ENCODE measurements around the gene JMJD1C.
"Not testable (repeated sequence)": the region's sequence is repeated elsewhere in the genome, so short reads cannot be mapped to it uniquely, and the experiment has no call there.

The JMJD1C gene

GRCh38 chr10:63171255-63171855 lies 294.4 kb downstream of the JMJD1C start:
- no peak for DNase-seq (ENCODE audit: low read depth in 1 of 2, low spot score in 1 of 2)

DNA sequence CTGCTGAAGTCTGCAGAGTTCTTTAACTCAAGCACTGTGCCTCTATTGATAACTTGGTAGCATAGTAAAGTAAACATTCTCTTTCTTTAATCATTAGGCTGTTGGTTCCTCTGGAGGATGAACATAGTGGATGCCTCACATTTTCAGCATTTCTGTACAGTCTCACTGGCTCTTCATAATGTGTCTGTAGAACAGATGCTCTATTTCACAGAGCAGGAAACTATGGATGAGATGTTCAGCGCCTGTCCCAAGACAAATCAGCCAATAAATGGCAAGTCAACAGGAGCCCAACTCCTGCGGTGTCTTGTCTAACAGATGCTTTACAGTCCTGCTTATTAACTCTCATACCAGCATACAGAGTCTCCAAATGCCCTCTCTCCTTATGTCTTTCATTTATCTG lies 296.2 kb downstream of the JMJD1C start:
- DNase-seq (ENCODE audit: low read depth in 1 of 2, low spot score in 1 of 2), result no peak

- DNase-seq (ENCODE audit: low read depth in 1 of 2, low spot score in 1 of 2), result no peak
Observed at GRCh38 chr10:63168821-63169462, 296.8 kb downstream of the JMJD1C start.

GRCh38 chr10:63166742-63167258 lies 299.0 kb downstream of the JMJD1C start:
- peak in 1 of 2 donors; percentile 41 for DNase-seq (ENCODE audit: low read depth in 1 of 2, low spot score in 1 of 2)

GRCh38 chr10:63165249-63165648 lies 300.5 kb downstream of the JMJD1C start:
- no peak for DNase-seq (ENCODE audit: low read depth in 1 of 2, low spot score in 1 of 2)

- DNase-seq (ENCODE audit: low read depth in 1 of 2, low spot score in 1 of 2), result no peak
Observed at GRCh38 chr10:63164166-63164623, 301.6 kb downstream of the JMJD1C start.

DNA sequence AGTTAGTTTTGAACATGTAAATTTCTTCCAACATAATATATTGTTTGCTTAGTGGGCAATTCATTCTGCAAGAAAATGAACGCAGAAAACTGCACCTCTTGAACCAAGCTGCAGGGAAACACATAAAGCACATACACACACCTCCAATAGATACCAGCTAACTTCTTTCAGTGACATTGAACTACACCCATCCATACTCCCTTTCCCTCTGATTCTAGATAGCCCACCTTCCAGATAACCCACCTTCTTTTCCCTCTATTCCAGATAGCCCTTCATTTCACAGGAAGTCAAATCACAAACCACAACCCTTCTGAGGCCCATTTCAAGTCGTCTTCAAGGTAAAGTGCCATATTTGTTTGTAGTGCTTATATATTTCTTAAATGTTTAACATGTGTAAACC lies 304.2 kb downstream of the JMJD1C start:
- DNase-seq (ENCODE audit: low read depth in 1 of 2, low spot score in 1 of 2), result no peak

DNA sequence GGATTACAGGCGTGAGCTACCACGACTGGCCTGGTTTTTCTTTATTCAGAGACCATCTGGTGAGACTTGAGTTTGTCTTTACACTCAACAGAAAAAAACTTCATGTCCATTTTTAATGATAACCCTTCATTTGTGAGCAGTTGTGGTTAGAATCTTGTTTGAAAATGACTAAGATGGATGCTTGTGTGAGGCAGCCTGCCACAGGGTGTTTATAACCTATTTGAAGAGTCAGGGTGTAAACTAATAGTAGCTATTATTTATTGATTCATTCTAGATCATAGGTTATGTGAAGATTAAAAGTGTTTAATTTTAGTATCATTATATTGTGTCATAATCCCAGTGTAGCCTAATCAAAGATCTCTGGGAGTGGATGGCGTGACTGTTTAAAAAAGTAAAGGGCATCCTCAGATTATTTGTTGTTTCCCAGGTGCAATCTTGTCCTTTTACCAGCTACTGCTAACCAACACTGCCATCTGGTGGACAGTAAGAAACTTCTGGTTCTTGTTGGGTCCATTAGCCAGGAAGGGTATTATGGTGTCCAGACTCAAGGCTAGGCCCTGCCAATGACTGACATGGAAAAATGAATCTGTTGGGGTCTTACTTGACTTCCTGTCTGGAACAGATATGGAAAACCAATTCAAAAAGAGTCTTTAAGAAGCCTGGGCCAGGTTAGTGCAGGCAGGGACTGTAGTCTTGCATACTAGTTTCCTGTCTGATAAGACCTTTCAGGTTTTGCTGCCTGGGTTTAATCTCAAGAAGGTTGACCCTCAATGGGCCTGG lies 307.7 kb downstream of the JMJD1C start:
- peak in 1 of 2 donors; percentile 64 for DNase-seq (ENCODE audit: low read depth in 1 of 2, low spot score in 1 of 2)

DNA sequence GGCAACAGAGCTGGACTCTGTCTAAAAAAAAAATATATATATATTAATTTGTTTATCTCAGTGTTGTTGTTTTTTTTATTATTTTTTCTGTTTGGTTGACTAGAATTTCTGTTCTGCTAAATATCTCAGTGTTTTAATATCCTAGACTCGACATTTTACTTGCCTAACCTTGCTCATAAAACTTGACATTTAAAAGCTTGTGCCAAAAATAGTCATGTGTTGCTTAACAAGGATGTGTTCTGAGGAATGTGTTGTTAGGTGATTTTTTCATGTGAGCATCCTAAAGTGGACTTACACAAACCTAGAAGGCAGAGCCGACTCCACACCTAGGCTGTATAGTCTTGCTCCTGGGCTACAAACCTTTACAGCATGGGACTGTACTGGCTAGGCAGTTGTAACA lies 309.5 kb downstream of the JMJD1C start:
- no peak for DNase-seq (ENCODE audit: low read depth in 1 of 2, low spot score in 1 of 2)

GRCh38 chr10:63155388-63156020 lies 310.3 kb downstream of the JMJD1C start:
- DNase-seq (ENCODE audit: low read depth in 1 of 2, low spot score in 1 of 2), result no peak

- no peak for DNase-seq (ENCODE audit: low read depth in 1 of 2, low spot score in 1 of 2)
Observed at GRCh38 chr10:63154546-63155387, 311.0 kb downstream of the JMJD1C start.

GRCh38 chr10:63153868-63154545 lies 311.8 kb downstream of the JMJD1C start:
- not testable (repeated sequence) for DNase-seq (ENCODE audit: low read depth in 1 of 2, low spot score in 1 of 2)

DNA sequence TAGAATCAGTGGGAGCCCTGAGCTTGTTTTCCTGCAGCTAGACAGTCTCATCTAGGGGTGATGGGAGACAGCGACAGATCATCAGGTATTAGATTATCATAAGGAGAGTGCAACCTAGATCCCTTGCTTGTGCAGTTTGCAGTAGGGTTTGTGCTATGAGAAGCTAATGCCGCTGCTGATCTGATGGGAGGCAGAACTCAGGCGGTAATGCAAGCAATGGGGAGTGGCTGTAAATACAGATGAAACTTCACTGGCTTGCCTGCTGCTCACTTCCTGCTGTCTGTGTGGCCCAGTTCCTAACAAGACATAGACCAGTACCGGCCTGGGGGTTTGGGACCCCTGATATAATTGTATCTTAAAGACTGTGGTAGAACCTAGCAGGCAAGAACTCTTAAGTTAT lies 315.0 kb downstream of the JMJD1C start:
- no peak for DNase-seq (ENCODE audit: low read depth in 1 of 2, low spot score in 1 of 2)

DNA sequence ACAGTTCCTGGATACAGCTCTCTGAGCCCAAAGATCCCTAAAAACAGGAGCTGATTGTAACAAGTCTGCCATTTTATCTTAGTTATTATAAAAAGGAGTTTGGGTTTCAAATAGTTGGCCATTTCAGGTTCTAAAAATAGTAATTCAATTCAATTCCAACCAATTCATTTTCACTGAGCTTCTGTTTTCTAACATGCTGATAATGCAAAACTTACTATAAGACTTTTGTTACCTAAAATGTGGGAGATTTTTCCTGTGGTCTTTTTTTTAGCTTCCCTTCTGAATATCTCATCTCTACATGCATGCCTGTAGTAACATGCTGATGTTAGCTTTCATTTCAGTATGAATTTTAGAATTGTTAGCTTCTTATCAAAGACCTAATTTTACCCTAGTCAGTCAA lies 319.3 kb downstream of the JMJD1C start:
- DNase-seq (ENCODE audit: low read depth in 1 of 2, low spot score in 1 of 2), result no peak

- DNase-seq (ENCODE audit: low read depth in 1 of 2, low spot score in 1 of 2), result no peak
Observed at GRCh38 chr10:63145782-63146181, 320.0 kb downstream of the JMJD1C start.

DNA sequence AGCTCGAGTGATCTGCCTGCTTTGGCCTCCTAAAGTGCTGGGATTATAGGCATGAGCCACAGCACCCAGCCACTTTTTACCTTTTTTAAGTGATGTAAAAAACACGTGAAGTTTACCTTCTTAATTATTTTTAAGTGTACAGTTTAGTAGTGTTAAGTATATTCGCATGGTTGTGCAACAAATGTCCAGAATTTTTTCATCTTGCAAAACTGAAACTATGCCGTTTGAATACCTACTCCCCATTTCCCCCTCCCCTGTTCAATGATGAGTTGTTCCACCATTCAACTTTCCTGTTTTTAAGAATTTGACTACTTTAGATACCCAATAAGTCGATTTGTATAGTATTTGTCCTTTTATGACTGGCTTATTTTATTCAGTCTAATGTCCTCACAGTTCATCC lies 321.8 kb downstream of the JMJD1C start:
- DNase-seq (ENCODE audit: low read depth in 1 of 2, low spot score in 1 of 2), result no peak

GRCh38 chr10:63142136-63142535 lies 323.6 kb downstream of the JMJD1C start:
- no peak for DNase-seq (ENCODE audit: low read depth in 1 of 2, low spot score in 1 of 2)

DNA sequence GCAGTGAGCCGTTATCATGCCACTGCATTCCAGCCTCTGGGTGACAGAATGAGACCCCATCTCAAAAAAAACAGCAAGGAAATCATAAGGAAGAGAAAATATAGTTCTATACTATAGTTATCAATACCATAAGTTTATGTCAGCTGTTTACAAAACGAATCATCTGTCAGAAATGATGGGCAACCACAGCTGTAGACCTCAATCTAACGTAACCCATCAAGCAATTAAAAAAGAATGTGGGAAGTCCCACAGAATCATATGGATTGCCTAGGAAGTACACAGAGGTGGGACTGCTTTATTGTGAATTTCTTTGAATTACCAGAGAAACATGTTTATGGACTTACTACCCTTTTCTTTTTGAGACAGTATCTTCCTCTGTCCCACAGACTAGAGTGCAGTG lies 325.7 kb downstream of the JMJD1C start:
- no peak for DNase-seq (ENCODE audit: low read depth in 1 of 2, low spot score in 1 of 2)

DNA sequence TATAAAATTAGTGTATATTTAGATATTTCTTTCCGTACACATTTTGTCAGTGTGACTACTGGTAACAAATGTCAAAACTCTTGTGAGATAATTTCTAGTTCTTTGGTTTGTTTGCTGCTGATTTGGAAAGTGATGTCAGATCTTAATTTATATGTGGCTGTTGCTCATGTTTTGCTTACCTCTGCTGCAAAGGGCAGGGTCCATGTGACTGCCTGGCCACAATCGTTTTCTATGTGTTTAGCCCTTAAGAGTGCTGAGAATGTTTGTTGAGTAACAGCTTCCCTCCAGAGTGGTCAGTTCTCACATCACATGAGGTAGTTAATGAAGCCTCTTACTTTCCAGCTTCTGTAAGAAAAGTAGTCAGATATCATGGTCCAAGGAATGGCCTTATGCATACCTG lies 328.5 kb downstream of the JMJD1C start:
- DNase-seq (ENCODE audit: low read depth in 1 of 2, low spot score in 1 of 2), result no peak
